ENCODE results near the gene WWTR1. TPM values are rescaled to one million over a fixed set of nuclear protein-coding genes. Genes with fewer than 3 reads are reported as not detected.
A peak's percentile ranks its signal among the peaks of the same experiment; 100 is the strongest.

WWTR1 gene
- total and polyA plus RNA-seq, 2 of the 4 experiments (the other 2 are of a cell fraction), result 38.9 to 65.3 TPM

- ATAC-seq (ENCODE audit: low read depth), result peak; percentile 80
- POLR2A ChIA-PET (ENCODE audit: unreplicated experiment), result no interaction called here
- Histone ChIP-seq H3K9me1 (ENCODE audit: insufficient read depth, low read length) (peaks cover 9% of the 10 kb centered on the region), H3K56ac (ENCODE audit: extremely low read depth, insufficient read depth, low read length) (no peak overlapping the region), H3K9me3 (ENCODE audit: control insufficient read depth, insufficient read depth, low read length) (no peaks in the 10 kb centered on the region), H4K8ac (ENCODE audit: low read depth in 2 of 2, low read length in 2 of 2) (peak overlapping the region in 1 of 2 experiments; percentile 22; a peak in 1 of 4 replicates), H4K91ac (ENCODE audit: insufficient read depth, low read depth, low read length) (no peak overlapping the region), H2BK120ac (ENCODE audit: low read depth, low read length) (no peak overlapping the region), H3K4me1 (ENCODE audit: control insufficient read depth, insufficient read depth, low read length) (peaks cover 9% of the 10 kb centered on the region), H2AK5ac (ENCODE audit: low read depth, low read length) (no peak overlapping the region), H2AK9ac (replicated peaks; ENCODE audit: low read depth, low read length, poor library complexity) (no peak overlapping the region), H2BK20ac (ENCODE audit: low read depth, low read length) (0 out of 2 replicates have a peak overlapping the region, but pooled peaks have one; percentile 21), H2AFZ (replicated peaks; ENCODE audit: low read length, poor library complexity) (peak overlapping the region; percentile 36), H3K18ac (ENCODE audit: low read depth, low read length) (no peak overlapping the region), H2BK15ac (ENCODE audit: low read depth, low read length) (no peak overlapping the region), H3K4ac (ENCODE audit: low read depth, low read length) (no peak overlapping the region), H3K27me3 (ENCODE audit: control insufficient read depth, insufficient read depth, low read length) (no peaks in the 10 kb centered on the region), H3K27ac (ENCODE audit: insufficient read depth, low read length) (no peak overlapping the region), H4K20me1 (ENCODE audit: insufficient read depth, low read length) (no peaks in the 10 kb centered on the region), H3K4me2 (ENCODE audit: low read depth, low read length) (no peak overlapping the region), H3K9ac (ENCODE audit: low read depth, low read length) (no peak overlapping the region), H3K14ac (replicated peaks; ENCODE audit: low read depth, low read length) (no peak overlapping the region; the same call in 1 of the 2 replicates), H3K79me1 (ENCODE audit: low read depth in 1 of 2, low read length in 2 of 2) (no peaks in the 10 kb centered on the region), H2BK5ac (ENCODE audit: low read depth, low read length, poor library complexity, severe bottlenecking) (no peak overlapping the region), H3K36me3 (ENCODE audit: control insufficient read depth, insufficient read depth, low read length) (peaks cover 2% of the 10 kb centered on the region), H3K4me3 (ENCODE audit: insufficient read depth, low read depth, low read length) (no peak overlapping the region), H4K5ac (ENCODE audit: low read depth, low read length) (no peak overlapping the region), H3K23ac (ENCODE audit: low read depth, low read length) (no peak overlapping the region)
- dilution Hi-C loops (cut with HindIII; ENCODE audit: low sequenced_read_pairs, unreplicated experiment), result loop anchor here (25.0 kb wide), 1 partner anchor 225 kb away; no protein-coding TSS in a partner anchor
- CTCF ChIA-PET, result interaction anchor here (0.6 to 0.9 kb wide), 6 partner anchors 10 to 657 kb away, joined by 3 to 7 read pairs (median 3); no protein-coding TSS in a partner anchor
- TF ChIP-seq SMC3 (IDR thresholded peaks at IDR 0.05; ENCODE audit: low read depth, low read length), result peak; percentile 79
- TF ChIP-seq CHD1 (IDR thresholded peaks at IDR 0.05; ENCODE audit: low read depth, low read length), result no peak
- no peak; the same call in 1 of the 2 replicates for TF ChIP-seq NFE2L2 (IDR thresholded peaks at IDR 0.05; ENCODE audit: low read depth, low read length)
- TF ChIP-seq RAD21 (IDR thresholded peaks at IDR 0.05; ENCODE audit: low read length), result peak; percentile 84
- TF ChIP-seq MXI1 (IDR thresholded peaks at IDR 0.05; ENCODE audit: borderline replicate concordance, low read depth, low read length), result no peak
- TF ChIP-seq, protein P1, sequence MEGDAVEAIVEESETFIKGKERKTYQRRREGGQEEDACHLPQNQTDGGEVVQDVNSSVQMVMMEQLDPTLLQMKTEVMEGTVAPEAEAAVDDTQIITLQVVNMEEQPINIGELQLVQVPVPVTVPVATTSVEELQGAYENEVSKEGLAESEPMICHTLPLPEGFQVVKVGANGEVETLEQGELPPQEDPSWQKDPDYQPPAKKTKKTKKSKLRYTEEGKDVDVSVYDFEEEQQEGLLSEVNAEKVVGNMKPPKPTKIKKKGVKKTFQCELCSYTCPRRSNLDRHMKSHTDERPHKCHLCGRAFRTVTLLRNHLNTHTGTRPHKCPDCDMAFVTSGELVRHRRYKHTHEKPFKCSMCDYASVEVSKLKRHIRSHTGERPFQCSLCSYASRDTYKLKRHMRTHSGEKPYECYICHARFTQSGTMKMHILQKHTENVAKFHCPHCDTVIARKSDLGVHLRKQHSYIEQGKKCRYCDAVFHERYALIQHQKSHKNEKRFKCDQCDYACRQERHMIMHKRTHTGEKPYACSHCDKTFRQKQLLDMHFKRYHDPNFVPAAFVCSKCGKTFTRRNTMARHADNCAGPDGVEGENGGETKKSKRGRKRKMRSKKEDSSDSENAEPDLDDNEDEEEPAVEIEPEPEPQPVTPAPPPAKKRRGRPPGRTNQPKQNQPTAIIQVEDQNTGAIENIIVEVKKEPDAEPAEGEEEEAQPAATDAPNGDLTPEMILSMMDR (conservative IDR thresholded peaks at IDR 0.05; ENCODE audit: low read depth, low read length), result peak; percentile 88
- WGBS, 2 experiments (ENCODE audit: extremely low coverage in 2 of 2, insufficient read length in 1 of 2), result 32% methylated on average over 5 of the region's 9 CpGs; no CpG with 5 or more reads in 1 of the 2 experiments
- BruUV-seq (replicated peaks), result no TSS peak
- DNase-seq, result peak; percentile 72
- in situ Hi-C loops (cut with MboI; ENCODE audit: low sequenced_read_pairs), result loop anchor here (5.0 kb wide), 1 partner anchor 205 kb away; no protein-coding TSS in a partner anchor
- intact Hi-C loops (cut with micrococcal nuclease), result loop anchor here (1.0 kb wide), 4 partner anchors 145 to 296 kb away; partner anchors contain the start of gene COMMD2
Observed at GRCh38 chr3:149512073-149512782, 145.6 kb downstream of the WWTR1 start.

Measured in IMR-90 (cell line).